SJCRH30 (cell line): ENCODE results near the gene WDR53. TPM values are rescaled to one million over a fixed set of nuclear protein-coding genes. Genes with fewer than 3 reads are reported as not detected.
"Not testable (repeated sequence)": the region's sequence is repeated elsewhere in the genome, so short reads cannot be mapped to it uniquely, and the experiment has no call there.

Source experiments
- DNase-seq, 2 experiments: peaks; one replicate each; pipeline ENCODE4 v3.0.0-alpha.2; 2015 to 2020
- H3K27ac ChIP-seq: fragments of 250-450 bp; sonication (Bioruptor Pico); 2 replicates; pipeline ENCODE4 v1.5.1; 2020; ENCODE audit warnings: mild to moderate bottlenecking, moderate library complexity
- H3K27me3 ChIP-seq: fragments of 250-450 bp; sonication (Bioruptor Pico); 2 replicates; pipeline ENCODE4 v1.5.1; 2020; ENCODE audit warnings: mild to moderate bottlenecking, moderate library complexity
- H3K36me3 ChIP-seq: fragments of 250-450 bp; sonication (Bioruptor Pico); 2 replicates; pipeline ENCODE4 v1.5.1; 2020; ENCODE audit warnings: mild to moderate bottlenecking, moderate library complexity
- H3K4me1 ChIP-seq: fragments of 250-450 bp; sonication (Bioruptor Pico); 2 replicates; pipeline ENCODE4 v1.5.1; 2020; ENCODE audit warnings: mild to moderate bottlenecking, moderate library complexity
- H3K4me3 ChIP-seq: fragments of 250-450 bp; sonication (Bioruptor Pico); 2 replicates; pipeline ENCODE4 v1.5.1; 2020; ENCODE audit warnings: mild to moderate bottlenecking, moderate library complexity
- H3K9me3 ChIP-seq: fragments of 250-450 bp; sonication (Bioruptor Pico); replicated peaks from 2 replicates; pipeline ENCODE4 v1.5.1; 2020; ENCODE audit warnings: mild to moderate bottlenecking, moderate library complexity
- total RNA-seq: library from RNA; depleted of rRNA; stranded (reverse); fragments of >200 nt; shearing (Covaris generic); gene quantifications from 2 replicates; pipeline ENCODE4 v1.2.3, GENCODE V29; 2014; rRNA removed

The WDR53 gene
- total RNA-seq, 1 experiment from 2014 or later, result 12.8 TPM

- Histone ChIP-seq H3K36me3 (no peaks in the 10 kb centered on the region), H3K27me3 (no peaks in the 10 kb centered on the region; the same call in 1 of the 2 replicates), H3K27ac (no peak overlapping the region), H3K4me3 (no peak overlapping the region), H3K9me3 (peaks cover 11% of the 10 kb centered on the region), H3K4me1 (no peaks in the 10 kb centered on the region)
- no peak for DNase-seq
Observed at GRCh38 chr3:196517162-196517800, 51.1 kb downstream of the WDR53 start.

GRCh38 chr3:196514913-196515621 is 53.3 kb downstream of the WDR53 start, which contains the start of gene SMCO1:
SMCO1 (minus strand) TSS chr3:196515346; CDS start chr3:196515209, 137 bp downstream.
- Histone ChIP-seq H3K4me3 (no peak within 1 kb of the TSS), H3K4me1 (no peaks in the 10 kb centered on the region), H3K27me3 (no peaks in the 10 kb centered on the region; the same call in 1 of the 2 replicates), H3K9me3 (peaks cover 9% of the 10 kb centered on the region), H3K36me3 (no peaks in the 10 kb centered on the region), H3K27ac (no peak within 1 kb of the TSS)
- DNase-seq, result no peak

GRCh38 chr3:196514350-196514716 is 54.0 kb downstream of the WDR53 start:
- Histone ChIP-seq H3K4me3 (no peak overlapping the region), H3K27ac (no peak overlapping the region), H3K9me3 (peaks cover 1% of the 10 kb centered on the region; the same call in 1 of the 2 replicates), H3K27me3 (no peaks in the 10 kb centered on the region; the same call in 1 of the 2 replicates), H3K36me3 (no peaks in the 10 kb centered on the region), H3K4me1 (no peaks in the 10 kb centered on the region)
- no peak for DNase-seq

GRCh38 chr3:196513697-196514349 is 54.5 kb downstream of the WDR53 start:
- H3K27me3 ChIP-seq, result no peaks in the 10 kb centered on the region; the same call in 1 of the 2 replicates
- H3K4me1 ChIP-seq, result no peaks in the 10 kb centered on the region
- no peak for DNase-seq
- H3K9me3 ChIP-seq, result no peaks in the 10 kb centered on the region
- no peak overlapping the region for H3K4me3 ChIP-seq
- no peak overlapping the region for H3K27ac ChIP-seq
- no peaks in the 10 kb centered on the region for H3K36me3 ChIP-seq

GRCh38 chr3:196511646-196512425 is 56.5 kb downstream of the WDR53 start:
- not testable (repeated sequence) for H3K9me3 ChIP-seq, H3K27ac ChIP-seq, H3K4me1 ChIP-seq, H3K36me3 ChIP-seq, H3K27me3 ChIP-seq, H3K4me3 ChIP-seq, DNase-seq

- not testable (repeated sequence) for DNase-seq, H3K27me3 ChIP-seq, H3K9me3 ChIP-seq, H3K27ac ChIP-seq, H3K4me3 ChIP-seq, H3K4me1 ChIP-seq, H3K36me3 ChIP-seq
Observed at GRCh38 chr3:196511108-196511507, 57.2 kb downstream of the WDR53 start.

GRCh38 chr3:196506687-196507086 is 61.7 kb downstream of the WDR53 start:
- Histone ChIP-seq H3K27me3 (no peaks in the 10 kb centered on the region), H3K9me3 (no peaks in the 10 kb centered on the region), H3K4me3 (no peak overlapping the region), H3K36me3 (no peaks in the 10 kb centered on the region), H3K27ac (no peak overlapping the region), H3K4me1 (no peaks in the 10 kb centered on the region)
- no peak for DNase-seq

- no peak for DNase-seq
- Histone ChIP-seq H3K27ac (no peak overlapping the region), H3K4me1 (no peaks in the 10 kb centered on the region), H3K4me3 (no peak overlapping the region), H3K27me3 (no peaks in the 10 kb centered on the region), H3K9me3 (no peaks in the 10 kb centered on the region), H3K36me3 (no peaks in the 10 kb centered on the region)
Observed at GRCh38 chr3:196504556-196504955, 63.8 kb downstream of the WDR53 start.

Other genes starting within 250 kb of the WDR53 start
- gene TM4SF19, start 230.2 kb downstream of the WDR53 start, total RNA-seq, result 0.38 and 0.76 TPM in 2 replicates
- 28.9 and 32.4 TPM in 2 replicates for gene UBXN7, start 136.1 kb downstream of the WDR53 start, total RNA-seq
- 26.0 and 30.0 TPM in 2 replicates for gene RNF168, start 64.8 kb downstream of the WDR53 start, total RNA-seq
- gene SMCO1, start 53.2 kb downstream of the WDR53 start, total RNA-seq, result not detected in 2 replicates
- 29.3 and 32.3 TPM in 2 replicates for gene FBXO45, start 106 bp upstream of the WDR53 start, total RNA-seq
- not detected in 2 replicates for gene NRROS, start 71.1 kb upstream of the WDR53 start, total RNA-seq
- 1.7 and 2.7 TPM in 2 replicates for gene CEP19, start 143.7 kb upstream of the WDR53 start, total RNA-seq
- 34.7 and 47.1 TPM in 2 replicates for gene PIGX, start 143.8 kb upstream of the WDR53 start, total RNA-seq
- gene PAK2, start 171.3 kb upstream of the WDR53 start, total RNA-seq, result 49.1 and 51.3 TPM in 2 replicates